Astrocyte of the spinal cord (primary cell): ENCODE data around the gene PHYHIPL.

Experiments used
- DNase-seq: peaks from one replicate; pipeline ENCODE4 v3.0.0; 2011; ENCODE audit warnings: low read depth, low spot score
- H3K4me3 ChIP-seq: 2 replicates; pipeline ENCODE4 v1.5.1; 2011; ENCODE audit warnings: low read depth, mild to moderate bottlenecking, low read length, moderate library complexity
- CTCF ChIP-seq: IDR thresholded peaks from 2 replicates; pipeline ENCODE4 v1.5.1; 2012; ENCODE audit warnings: low read depth, mild to moderate bottlenecking, low read length, inconsistent platforms
- in situ Hi-C: cut with HindIII; loops from 2 replicates; pipeline ENCODE4 v1.10.0; 2017; ENCODE audit warnings: low sequenced_read_pairs

PHYHIPL gene

DNA sequence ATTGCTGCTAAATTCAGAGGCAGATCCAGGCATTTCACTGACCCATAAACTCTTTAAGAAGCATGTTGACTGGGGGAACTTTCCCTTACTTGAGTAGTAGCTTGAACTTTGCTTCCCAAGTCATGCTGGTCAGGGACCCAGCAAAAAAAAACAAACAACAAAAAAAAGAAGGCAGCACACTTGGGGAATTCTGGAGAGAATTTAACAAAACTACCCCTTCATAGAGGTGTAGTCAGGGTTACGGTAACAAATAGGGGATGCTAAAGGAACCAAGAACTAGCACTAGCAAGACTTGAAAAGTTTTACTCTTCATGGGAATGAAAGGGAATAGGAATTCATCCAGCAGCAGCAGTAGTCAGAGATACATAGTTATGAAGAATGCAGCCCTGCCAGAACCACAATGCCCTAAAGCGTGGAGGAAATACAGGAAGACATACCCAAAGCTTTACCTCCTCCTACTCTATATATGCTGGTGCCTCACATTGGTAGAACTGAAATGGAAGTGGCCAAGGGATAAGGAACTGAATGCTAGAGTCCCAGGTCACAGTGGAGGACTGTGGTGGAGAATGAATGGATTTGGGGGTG is 67.3 kb downstream of the PHYHIPL start:
- in situ Hi-C loops, result no loop called here
- no peak for DNase-seq

DNA sequence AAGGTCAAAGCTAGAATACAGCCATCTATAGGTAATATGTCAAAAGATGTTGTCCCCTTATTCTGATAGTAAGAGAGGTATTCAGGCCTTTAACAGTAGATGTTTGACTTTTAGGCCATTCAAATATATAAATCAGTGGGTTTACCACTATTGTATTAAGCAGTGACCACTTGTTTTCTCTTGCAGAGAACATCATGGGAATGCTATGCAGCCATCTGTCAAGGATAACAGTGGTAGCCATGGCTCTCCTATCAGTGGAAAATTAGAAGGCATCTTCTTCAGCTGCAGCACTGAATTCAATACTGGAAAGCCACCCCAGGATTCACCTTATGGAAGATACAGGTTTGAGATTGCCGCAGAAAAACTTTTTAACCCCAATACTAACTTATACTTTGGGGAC is 68.4 kb downstream of the PHYHIPL start:
- no peak for TF ChIP-seq CTCF
- no peak overlapping the region for H3K4me3 ChIP-seq
- DNase-seq, result no peak
- in situ Hi-C loops, result no loop called here

More for the DNA sequence above, 67.3 kb downstream of the PHYHIPL start:
- no peak overlapping the region for H3K4me3 ChIP-seq
- no peak for TF ChIP-seq CTCF

- no peak overlapping the region for H3K4me3 ChIP-seq
- DNase-seq, result no peak
- in situ Hi-C loops, result no loop called here
- TF ChIP-seq CTCF, result no peak
These were observed 69.2 kb downstream of the PHYHIPL start for GRCh38 chr10:59245686-59246085.

DNA sequence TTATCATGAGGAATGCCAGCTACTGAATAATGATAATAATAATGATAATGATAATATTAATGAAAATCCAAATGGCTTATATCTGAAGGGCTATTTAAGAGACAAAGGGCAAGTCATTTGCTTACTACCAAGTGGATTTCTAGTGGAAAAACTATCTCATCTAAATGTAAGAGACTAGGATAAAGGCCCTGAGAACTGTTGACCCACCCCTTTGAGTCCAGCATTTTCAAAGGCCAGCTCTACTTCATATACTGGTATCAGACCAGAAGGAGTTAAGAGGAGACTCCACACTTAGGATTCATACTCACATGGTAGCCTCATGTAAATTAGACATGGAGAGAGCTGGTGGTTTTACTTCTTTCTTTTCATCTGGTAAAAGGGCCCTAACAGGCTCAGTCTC is 76.0 kb downstream of the PHYHIPL start:
- in situ Hi-C loops, result no loop called here
- no peak overlapping the region for H3K4me3 ChIP-seq
- TF ChIP-seq CTCF, result no peak
- DNase-seq, result no peak

- no peak overlapping the region for H3K4me3 ChIP-seq
- no peak for DNase-seq
- in situ Hi-C loops, result no loop called here
- TF ChIP-seq CTCF, result no peak
These were observed 79.0 kb downstream of the PHYHIPL start for GRCh38 chr10:59255463-59255862.

GRCh38 chr10:59257224-59257623 is 80.8 kb downstream of the PHYHIPL start:
- in situ Hi-C loops, result no loop called here
- DNase-seq, result no peak
- TF ChIP-seq CTCF, result no peak
- H3K4me3 ChIP-seq, result no peak overlapping the region

- TF ChIP-seq CTCF, result no peak
- H3K4me3 ChIP-seq, result no peak overlapping the region
- DNase-seq, result no peak
- in situ Hi-C loops, result no loop called here
These were observed 82.4 kb downstream of the PHYHIPL start for GRCh38 chr10:59258890-59259289.
